Panc1 (cell line): ENCODE data around the gene ROBO1. TPM values are rescaled to one million over a fixed set of nuclear protein-coding genes. Genes with fewer than 3 reads are reported as not detected.

Source experiments
- ATAC-seq: fragments of 200-7000 bp; cut with Tn5 transposase; 2 replicates; pipeline ENCODE4 v1.9.1; 2020; ENCODE audit warnings: mild to moderate bottlenecking, moderate library complexity
- BruUV-seq: library from RNA; stranded (reverse); fragments of 400-500 nt; replicated peaks from 2 replicates; lab custom pipeline; 2021; lab: Mats Ljungman, UMichigan
- CTCF ChIA-PET: fragments of 300-600 bp; sonication (Branson Sonifier 250); formaldehyde crosslinking; loops from one replicate; lab custom pipeline; 2022; ENCODE audit warnings: antibody characterized with exemption; lab: Charles Lee
- POLR2A ChIA-PET: fragments of 300-600 bp; sonication (Branson Sonifier 250); formaldehyde crosslinking; loops from one replicate; lab custom pipeline; 2022; ENCODE audit warnings: antibody characterized with exemption; lab: Charles Lee
- DNase-seq: peaks from one replicate; pipeline ENCODE4 v3.0.0-alpha.2; 2010; ENCODE audit warnings: low read depth, low spot score
- H3K27ac ChIP-seq: 2 replicates; pipeline ENCODE4 v1.5.1; 2011; ENCODE audit warnings: mild to moderate bottlenecking, low read length, inconsistent platforms
- H3K27me3 ChIP-seq: fragments of 200-500 bp; sonication (Bioruptor generic); 2 replicates; pipeline ENCODE4 v1.6.0; 2014; ENCODE audit warnings: low read length, inconsistent platforms; ENCODE audit not compliant: control insufficient read depth, insufficient read depth
- H3K36me3 ChIP-seq: fragments of 200-500 bp; sonication (Bioruptor generic); 2 replicates; pipeline ENCODE4 v1.5.1; 2014; ENCODE audit warnings: inconsistent platforms, mild to moderate bottlenecking, low read length, moderate library complexity; ENCODE audit not compliant: control insufficient read depth, insufficient read depth
- H3K4me1 ChIP-seq: 2 replicates; pipeline ENCODE4 v1.5.1; 2011; ENCODE audit warnings: inconsistent platforms, mild to moderate bottlenecking, low read length, moderate library complexity; ENCODE audit not compliant: control insufficient read depth, insufficient read depth
- H3K4me3 ChIP-seq, 2 experiments: 2 replicates each; pipeline ENCODE4 v1.5.1; 2011 to 2012; ENCODE audit warnings: low read depth in 2 of 2, low read length in 2 of 2, mild to moderate bottlenecking in 2 of 2, inconsistent platforms in 1 of 2, moderate library complexity in 1 of 2
- H3K9me3 ChIP-seq: fragments of 200-500 bp; sonication (Bioruptor generic); 2 replicates; pipeline ENCODE4 v1.5.1; 2014; ENCODE audit warnings: low read depth, mild to moderate bottlenecking, inconsistent platforms, low read length, moderate library complexity; ENCODE audit not compliant: control insufficient read depth, insufficient read depth
- POLR2AphosphoS5 ChIP-seq: IDR thresholded peaks from 2 replicates; pipeline ENCODE4 v1.6.1; 2012; ENCODE audit warnings: mild to moderate bottlenecking, low read depth, low read length, moderate library complexity
- SIN3A ChIP-seq: IDR thresholded peaks from 2 replicates; pipeline ENCODE4 v1.6.1; 2012; ENCODE audit warnings: low read depth, mild to moderate bottlenecking, low read length, moderate library complexity, borderline replicate concordance; ENCODE audit not compliant: insufficient read depth
- TCF7L2 ChIP-seq: IDR thresholded peaks from 2 replicates; pipeline ENCODE4 v1.6.1; 2011; ENCODE audit warnings: mild to moderate bottlenecking, low read depth, low read length, inconsistent platforms
- in situ Hi-C: cut with HindIII; loops from 2 replicates; pipeline ENCODE4 v1.10.0; 2016; ENCODE audit warnings: low sequenced_read_pairs, low pct_unique_long_range_greater_than_20kb
- intact Hi-C: fragments of 100-400 bp; cut with micrococcal nuclease; formaldehyde crosslinking; loops from one replicate; pipeline ENCODE4 v1.10.0; 2022; ENCODE audit not compliant: unreplicated experiment
- total RNA-seq: library from RNA; stranded (reverse); gene quantifications from one replicate; pipeline ENCODE4 v1.2.1, GENCODE V29; 2021; ENCODE audit not compliant: unreplicated experiment
- TF ChIP-seq, protein P1 (sequence below), 2 experiments: IDR thresholded peaks; 2 replicates each; pipeline ENCODE4 v1.6.1; 2011 to 2012; ENCODE audit warnings: low read depth in 2 of 2, control low read depth in 1 of 2, low read length in 1 of 2, mild to moderate bottlenecking in 1 of 2, moderate library complexity in 1 of 2; ENCODE audit not compliant: insufficient read depth in 1 of 2
- TF ChIP-seq, protein P2 (sequence below): fragments of 450-650 bp; IDR thresholded peaks from 2 replicates; pipeline ENCODE4 v1.5.1; 2017; ENCODE audit warnings: mild to moderate bottlenecking

The ROBO1 gene
- total RNA-seq, 1 experiment from 2014 or later, result 61.6 TPM

DNA sequence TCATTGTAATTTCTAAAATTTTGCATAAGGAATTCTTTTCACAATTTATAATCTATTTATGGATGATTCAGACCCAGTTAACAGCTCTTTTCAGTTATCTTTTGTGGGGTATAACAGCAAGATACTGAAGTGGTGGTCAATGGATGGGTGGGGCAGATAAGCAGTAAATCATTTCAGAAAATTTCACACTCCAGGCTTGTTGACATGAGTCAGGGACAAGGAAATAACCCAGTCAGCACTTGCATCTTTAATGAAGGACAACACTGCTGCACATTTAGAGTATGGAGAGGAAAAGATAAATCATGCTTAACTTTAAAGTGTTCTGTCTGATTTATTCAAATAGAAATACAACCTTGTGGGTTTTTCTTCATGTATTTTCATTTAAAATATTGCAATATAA is 181.6 kb downstream of the ROBO1 start:
- TF ChIP-seq POLR2AphosphoS5, result no peak
- TF ChIP-seq, protein P1, sequence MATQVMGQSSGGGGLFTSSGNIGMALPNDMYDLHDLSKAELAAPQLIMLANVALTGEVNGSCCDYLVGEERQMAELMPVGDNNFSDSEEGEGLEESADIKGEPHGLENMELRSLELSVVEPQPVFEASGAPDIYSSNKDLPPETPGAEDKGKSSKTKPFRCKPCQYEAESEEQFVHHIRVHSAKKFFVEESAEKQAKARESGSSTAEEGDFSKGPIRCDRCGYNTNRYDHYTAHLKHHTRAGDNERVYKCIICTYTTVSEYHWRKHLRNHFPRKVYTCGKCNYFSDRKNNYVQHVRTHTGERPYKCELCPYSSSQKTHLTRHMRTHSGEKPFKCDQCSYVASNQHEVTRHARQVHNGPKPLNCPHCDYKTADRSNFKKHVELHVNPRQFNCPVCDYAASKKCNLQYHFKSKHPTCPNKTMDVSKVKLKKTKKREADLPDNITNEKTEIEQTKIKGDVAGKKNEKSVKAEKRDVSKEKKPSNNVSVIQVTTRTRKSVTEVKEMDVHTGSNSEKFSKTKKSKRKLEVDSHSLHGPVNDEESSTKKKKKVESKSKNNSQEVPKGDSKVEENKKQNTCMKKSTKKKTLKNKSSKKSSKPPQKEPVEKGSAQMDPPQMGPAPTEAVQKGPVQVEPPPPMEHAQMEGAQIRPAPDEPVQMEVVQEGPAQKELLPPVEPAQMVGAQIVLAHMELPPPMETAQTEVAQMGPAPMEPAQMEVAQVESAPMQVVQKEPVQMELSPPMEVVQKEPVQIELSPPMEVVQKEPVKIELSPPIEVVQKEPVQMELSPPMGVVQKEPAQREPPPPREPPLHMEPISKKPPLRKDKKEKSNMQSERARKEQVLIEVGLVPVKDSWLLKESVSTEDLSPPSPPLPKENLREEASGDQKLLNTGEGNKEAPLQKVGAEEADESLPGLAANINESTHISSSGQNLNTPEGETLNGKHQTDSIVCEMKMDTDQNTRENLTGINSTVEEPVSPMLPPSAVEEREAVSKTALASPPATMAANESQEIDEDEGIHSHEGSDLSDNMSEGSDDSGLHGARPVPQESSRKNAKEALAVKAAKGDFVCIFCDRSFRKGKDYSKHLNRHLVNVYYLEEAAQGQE (IDR thresholded peaks at IDR 0.05; ENCODE audit: insufficient read depth in 1 of 2, low read depth in 2 of 2, low read length in 1 of 2), result no peak
- no peak for TF ChIP-seq TCF7L2
- no peak for TF ChIP-seq SIN3A
- TF ChIP-seq, protein P2, sequence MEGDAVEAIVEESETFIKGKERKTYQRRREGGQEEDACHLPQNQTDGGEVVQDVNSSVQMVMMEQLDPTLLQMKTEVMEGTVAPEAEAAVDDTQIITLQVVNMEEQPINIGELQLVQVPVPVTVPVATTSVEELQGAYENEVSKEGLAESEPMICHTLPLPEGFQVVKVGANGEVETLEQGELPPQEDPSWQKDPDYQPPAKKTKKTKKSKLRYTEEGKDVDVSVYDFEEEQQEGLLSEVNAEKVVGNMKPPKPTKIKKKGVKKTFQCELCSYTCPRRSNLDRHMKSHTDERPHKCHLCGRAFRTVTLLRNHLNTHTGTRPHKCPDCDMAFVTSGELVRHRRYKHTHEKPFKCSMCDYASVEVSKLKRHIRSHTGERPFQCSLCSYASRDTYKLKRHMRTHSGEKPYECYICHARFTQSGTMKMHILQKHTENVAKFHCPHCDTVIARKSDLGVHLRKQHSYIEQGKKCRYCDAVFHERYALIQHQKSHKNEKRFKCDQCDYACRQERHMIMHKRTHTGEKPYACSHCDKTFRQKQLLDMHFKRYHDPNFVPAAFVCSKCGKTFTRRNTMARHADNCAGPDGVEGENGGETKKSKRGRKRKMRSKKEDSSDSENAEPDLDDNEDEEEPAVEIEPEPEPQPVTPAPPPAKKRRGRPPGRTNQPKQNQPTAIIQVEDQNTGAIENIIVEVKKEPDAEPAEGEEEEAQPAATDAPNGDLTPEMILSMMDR, result no peak

DNA sequence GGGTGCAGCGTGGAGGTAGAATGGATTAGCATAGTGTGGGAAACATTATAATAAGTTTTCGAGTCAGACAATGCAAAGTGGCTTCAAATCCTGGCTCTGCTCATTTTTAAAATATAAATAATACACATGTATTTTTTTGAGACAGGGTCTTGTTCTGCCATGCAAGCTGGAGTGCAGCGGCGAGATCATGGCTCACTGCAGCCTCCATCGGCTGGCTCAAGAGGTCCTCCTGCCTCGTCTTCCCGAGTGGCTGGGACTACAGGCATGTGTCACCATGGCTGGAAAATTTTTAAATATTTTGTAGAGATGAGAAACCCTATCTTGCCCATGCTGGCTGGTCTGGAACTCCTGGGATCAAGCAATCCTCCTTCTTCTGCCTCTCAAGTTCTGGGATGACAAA is 194.9 kb downstream of the ROBO1 start:
- Histone ChIP-seq H3K27me3 (no peaks in the 10 kb centered on the region), H3K4me1 (no peaks in the 10 kb centered on the region), H3K36me3 (no peaks in the 10 kb centered on the region), H3K27ac (no peak overlapping the region), H3K4me3 (no peak overlapping the region), H3K9me3 (no peaks in the 10 kb centered on the region)
- intact Hi-C loops (loop anchor here (2.0 kb wide), 1 partner anchor 18 kb away; no protein-coding TSS in a partner anchor), in situ Hi-C loops (no loop called here)
- BruUV-seq, result no TSS peak
- DNase-seq, result no peak
- ChIA-PET CTCF (no interaction called here), POLR2A (no interaction called here)
- TF ChIP-seq, protein P1 (IDR thresholded peaks at IDR 0.05; ENCODE audit: insufficient read depth in 1 of 2, low read depth in 2 of 2, low read length in 1 of 2), result no peak
- TF ChIP-seq, protein P2, result no peak
- TF ChIP-seq SIN3A (no peak), TCF7L2 (no peak), POLR2AphosphoS5 (no peak)
- no peak for ATAC-seq

More for the DNA sequence above, 181.6 kb downstream of the ROBO1 start:
- CTCF ChIA-PET, result no interaction called here
- no peaks in the 10 kb centered on the region for H3K36me3 ChIP-seq
- in situ Hi-C loops (no loop called here), intact Hi-C loops (no loop called here)
- DNase-seq (no peak), ATAC-seq (no peak)
- no peaks in the 10 kb centered on the region for H3K27me3 ChIP-seq
- H3K9me3 ChIP-seq, result no peaks in the 10 kb centered on the region
- POLR2A ChIA-PET, result no interaction called here
- H3K4me1 ChIP-seq, result no peaks in the 10 kb centered on the region
- no peak overlapping the region for H3K27ac ChIP-seq
- no peak overlapping the region for H3K4me3 ChIP-seq
- BruUV-seq, result no TSS peak
